ENCODE results near the gene PTGER3.

PTGER3 gene

DNA sequence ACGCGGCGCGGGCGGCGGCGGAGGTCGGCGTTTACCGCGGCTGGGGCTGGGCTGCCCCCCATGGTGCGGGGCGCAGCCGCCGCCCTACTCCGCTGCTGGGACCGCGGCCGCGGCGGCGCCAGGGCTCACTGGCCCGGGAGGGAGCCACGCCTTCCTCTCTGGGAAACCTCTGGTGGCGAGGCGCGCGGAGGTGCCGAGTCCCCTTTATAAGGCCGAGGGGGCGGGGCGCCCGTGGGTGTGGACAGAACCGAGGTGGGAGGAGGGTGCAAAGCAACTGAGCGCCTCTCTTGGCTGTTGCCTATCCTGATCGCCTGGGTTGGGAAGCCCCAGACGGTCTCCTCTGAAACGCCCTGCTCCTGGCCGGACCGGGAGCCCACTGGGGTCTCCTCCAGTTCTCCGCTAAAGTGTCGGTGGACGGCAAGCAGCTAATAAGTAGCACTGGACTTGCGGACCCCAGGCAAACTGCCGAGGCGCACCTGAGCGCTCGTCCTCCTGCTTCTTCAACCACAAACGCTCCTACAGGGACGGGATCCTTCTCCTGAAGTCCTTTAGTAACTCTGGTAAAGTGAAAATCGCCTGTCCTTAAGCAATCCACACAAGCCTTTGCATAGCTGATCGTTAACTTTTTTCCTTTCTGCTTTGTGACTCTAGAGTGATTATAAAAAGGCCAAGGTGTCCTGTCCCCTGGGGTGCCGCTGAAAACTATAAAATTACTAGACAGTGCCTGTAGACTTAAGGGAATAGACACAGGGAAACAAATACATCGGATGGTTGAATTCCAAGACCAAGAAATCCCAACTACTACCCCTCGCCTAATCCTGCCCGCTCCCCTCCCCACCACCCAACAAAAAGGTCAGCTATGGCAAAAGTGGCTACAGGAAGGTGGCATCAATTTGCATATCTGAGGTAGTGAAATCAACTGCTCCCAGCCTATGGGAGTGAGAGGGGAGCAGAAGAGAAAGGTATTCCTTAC, at the start of gene PTGER3:
TSS of gene PTGER3 (minus strand) at position 182 of the 973 bp plus-strand sequence. CDS start 239 bp downstream, outside the sequence.
- H3K27ac ChIP-seq (ENCODE audit: low read depth, low read length): no peak within 1 kb of the TSS
- H3K4me1 ChIP-seq (ENCODE audit: control insufficient read depth, insufficient read depth, low read length): peaks cover 15% of the 10 kb centered on the region
- H3K9ac ChIP-seq (ENCODE audit: low read length): peak within 1 kb of the TSS; percentile 38
- H3K4me3 ChIP-seq (ENCODE audit: low read depth, low read length): peak within 1 kb of the TSS; percentile 79
- peaks cover 36% of the 10 kb centered on the region for H3K27me3 ChIP-seq (ENCODE audit: control insufficient read depth, insufficient read depth, low read length)
- no peaks in the 10 kb centered on the region for H3K9me3 ChIP-seq (ENCODE audit: control insufficient read depth, insufficient read depth, low read depth, low read length)
- no peaks in the 10 kb centered on the region for H3K36me3 ChIP-seq (ENCODE audit: control insufficient read depth, insufficient read depth, low read length)

DNA sequence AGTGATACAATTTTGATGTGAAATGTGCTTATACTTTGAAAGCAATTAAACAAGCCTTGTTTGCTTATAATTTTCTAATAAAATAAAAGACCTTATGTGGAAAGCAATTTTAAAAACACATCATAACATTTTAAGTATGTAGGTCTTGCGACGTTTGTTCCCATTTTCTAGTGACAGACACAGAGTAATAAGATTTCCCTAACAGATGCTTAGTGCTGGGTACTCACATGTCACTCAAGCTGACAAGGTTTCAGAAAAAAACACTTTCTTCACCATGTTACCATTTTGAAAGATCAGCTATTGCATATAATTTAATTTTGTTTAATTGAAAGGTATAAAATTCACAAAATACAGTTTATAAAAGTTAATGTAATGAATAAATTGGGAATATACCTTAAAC, 47.3 kb upstream of the PTGER3 start:
- Histone ChIP-seq H3K4me1 (ENCODE audit: control insufficient read depth, insufficient read depth, low read length) (no peaks in the 10 kb centered on the region), H3K27me3 (ENCODE audit: control insufficient read depth, insufficient read depth, low read length) (no peaks in the 10 kb centered on the region), H3K4me3 (ENCODE audit: low read depth, low read length) (no peak overlapping the region), H3K27ac (ENCODE audit: low read depth, low read length) (no peak overlapping the region), H3K9ac (ENCODE audit: low read length) (no peak overlapping the region), H3K36me3 (ENCODE audit: control insufficient read depth, insufficient read depth, low read length) (no peaks in the 10 kb centered on the region), H3K9me3 (ENCODE audit: control insufficient read depth, insufficient read depth, low read depth, low read length) (no peaks in the 10 kb centered on the region)

DNA sequence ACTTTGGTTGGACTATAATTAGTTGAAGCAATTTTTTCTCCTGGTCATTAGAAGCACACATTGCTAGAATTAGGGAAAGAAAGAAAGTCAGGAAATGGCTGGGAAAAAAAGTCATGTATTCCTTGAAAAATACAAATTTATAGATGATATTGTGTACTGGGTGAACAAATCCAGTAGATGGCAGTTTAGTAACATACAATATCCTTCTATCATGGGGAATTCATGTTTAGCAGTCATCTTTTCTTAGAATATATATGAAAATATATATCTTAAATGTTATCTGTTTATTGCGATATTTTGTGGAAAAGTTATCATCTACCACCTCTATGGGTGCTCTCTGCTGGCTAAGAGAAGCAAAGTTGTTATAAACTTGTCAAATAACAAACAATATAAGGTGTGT, 46.3 kb upstream of the PTGER3 start:
- H3K36me3 ChIP-seq (ENCODE audit: control insufficient read depth, insufficient read depth, low read length): no peaks in the 10 kb centered on the region
- H3K27me3 ChIP-seq (ENCODE audit: control insufficient read depth, insufficient read depth, low read length): no peaks in the 10 kb centered on the region
- H3K9me3 ChIP-seq (ENCODE audit: control insufficient read depth, insufficient read depth, low read depth, low read length): no peaks in the 10 kb centered on the region
- H3K4me1 ChIP-seq (ENCODE audit: control insufficient read depth, insufficient read depth, low read length): no peaks in the 10 kb centered on the region
- H3K27ac ChIP-seq (ENCODE audit: low read depth, low read length): no peak overlapping the region
- no peak overlapping the region for H3K9ac ChIP-seq (ENCODE audit: low read length)
- H3K4me3 ChIP-seq (ENCODE audit: low read depth, low read length): no peak overlapping the region

DNA sequence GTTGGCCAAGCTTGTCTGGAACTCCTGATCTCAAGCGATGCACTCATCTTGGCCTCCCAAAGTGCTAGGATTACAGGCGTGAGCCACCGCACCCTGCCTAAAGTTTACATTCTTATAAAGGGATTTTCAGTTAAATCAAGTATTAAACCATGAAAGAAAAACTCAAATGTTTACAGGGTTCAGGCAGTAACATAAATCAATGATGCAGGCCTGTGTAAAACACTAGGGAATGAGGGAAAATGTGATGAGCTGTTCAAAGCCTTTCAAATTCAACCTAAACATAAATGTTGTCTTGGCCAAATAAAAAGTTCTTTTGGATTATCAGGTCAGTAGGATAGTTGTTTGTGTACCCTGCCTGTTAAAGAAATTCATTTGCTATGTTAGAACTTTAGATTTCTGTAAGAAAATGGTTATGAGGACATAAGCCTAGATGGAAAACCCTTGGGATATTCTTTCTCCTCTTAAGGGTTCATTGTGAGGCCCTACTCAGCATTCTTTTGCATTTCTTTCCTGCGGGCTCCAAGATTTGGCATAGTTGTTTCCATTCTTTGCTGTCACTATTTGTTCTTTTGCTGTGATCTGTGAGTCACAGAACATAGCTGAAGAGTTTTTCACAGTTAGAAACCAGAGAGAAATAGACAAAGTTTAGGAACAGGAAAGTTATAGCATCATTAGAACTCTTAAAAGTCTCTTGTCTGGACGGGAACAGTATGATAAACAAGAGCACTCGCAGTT, 42.1 kb upstream of the PTGER3 start:
- no peaks in the 10 kb centered on the region for H3K4me1 ChIP-seq (ENCODE audit: control insufficient read depth, insufficient read depth, low read length)
- no peak overlapping the region for H3K4me3 ChIP-seq (ENCODE audit: low read depth, low read length)
- 0 out of 2 replicates have a peak, but pooled peaks cover 8% of the 10 kb centered on the region for H3K27me3 ChIP-seq (ENCODE audit: control insufficient read depth, insufficient read depth, low read length)
- H3K9me3 ChIP-seq (ENCODE audit: control insufficient read depth, insufficient read depth, low read depth, low read length): no peaks in the 10 kb centered on the region
- H3K27ac ChIP-seq (ENCODE audit: low read depth, low read length): no peak overlapping the region
- no peak overlapping the region for H3K9ac ChIP-seq (ENCODE audit: low read length)
- H3K36me3 ChIP-seq (ENCODE audit: control insufficient read depth, insufficient read depth, low read length): no peaks in the 10 kb centered on the region

- Histone ChIP-seq H3K27me3 (ENCODE audit: control insufficient read depth, insufficient read depth, low read length) (peaks cover 11% of the 10 kb centered on the region; the same call in 1 of the 2 replicates), H3K27ac (ENCODE audit: low read depth, low read length) (no peak overlapping the region)
Measured at GRCh38 chr1:71088645-71089287, 41.1 kb upstream of the PTGER3 start.

GRCh38 chr1:71087713-71088112, 40.1 kb upstream of the PTGER3 start:
- Histone ChIP-seq H3K9ac (ENCODE audit: low read length) (no peak overlapping the region), H3K36me3 (ENCODE audit: control insufficient read depth, insufficient read depth, low read length) (no peaks in the 10 kb centered on the region), H3K27ac (ENCODE audit: low read depth, low read length) (no peak overlapping the region), H3K27me3 (ENCODE audit: control insufficient read depth, insufficient read depth, low read length) (peaks cover 15% of the 10 kb centered on the region; the same call in 1 of the 2 replicates), H3K4me1 (ENCODE audit: control insufficient read depth, insufficient read depth, low read length) (no peaks in the 10 kb centered on the region), H3K9me3 (ENCODE audit: control insufficient read depth, insufficient read depth, low read depth, low read length) (no peaks in the 10 kb centered on the region), H3K4me3 (ENCODE audit: low read depth, low read length) (no peak overlapping the region)

More at GRCh38 chr1:71088645-71089287, 41.1 kb upstream of the PTGER3 start:
- H3K36me3 ChIP-seq (ENCODE audit: control insufficient read depth, insufficient read depth, low read length): no peaks in the 10 kb centered on the region
- no peaks in the 10 kb centered on the region for H3K4me1 ChIP-seq (ENCODE audit: control insufficient read depth, insufficient read depth, low read length)
- no peak overlapping the region for H3K4me3 ChIP-seq (ENCODE audit: low read depth, low read length)
- no peak overlapping the region for H3K9ac ChIP-seq (ENCODE audit: low read length)
- no peaks in the 10 kb centered on the region for H3K9me3 ChIP-seq (ENCODE audit: control insufficient read depth, insufficient read depth, low read depth, low read length)

DNA sequence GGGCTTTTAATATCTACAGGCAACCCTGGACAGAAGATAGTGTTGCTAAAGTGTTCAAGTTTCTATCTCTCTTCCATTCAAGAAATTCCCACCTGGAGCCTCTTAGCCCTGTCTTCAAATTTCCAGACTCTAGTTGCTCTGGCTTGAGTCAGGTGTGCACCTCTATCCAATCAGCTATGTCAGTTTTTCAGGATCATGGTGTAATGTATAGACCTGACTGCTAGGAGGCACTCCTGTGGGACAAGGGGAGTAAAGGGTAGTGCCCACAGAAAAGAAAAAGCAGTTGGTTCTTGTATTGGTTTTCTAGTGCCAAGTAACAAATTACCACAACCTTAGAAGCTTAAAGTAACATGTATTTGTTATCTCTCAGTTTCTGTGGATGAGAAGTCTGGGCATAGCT, 39.4 kb upstream of the PTGER3 start:
- Histone ChIP-seq H3K4me3 (ENCODE audit: low read depth, low read length) (no peak overlapping the region), H3K27me3 (ENCODE audit: control insufficient read depth, insufficient read depth, low read length) (peaks cover 20% of the 10 kb centered on the region; the same call in 1 of the 2 replicates), H3K9me3 (ENCODE audit: control insufficient read depth, insufficient read depth, low read depth, low read length) (no peaks in the 10 kb centered on the region), H3K27ac (ENCODE audit: low read depth, low read length) (no peak overlapping the region), H3K9ac (ENCODE audit: low read length) (no peak overlapping the region), H3K36me3 (ENCODE audit: control insufficient read depth, insufficient read depth, low read length) (no peaks in the 10 kb centered on the region), H3K4me1 (ENCODE audit: control insufficient read depth, insufficient read depth, low read length) (no peaks in the 10 kb centered on the region)

DNA sequence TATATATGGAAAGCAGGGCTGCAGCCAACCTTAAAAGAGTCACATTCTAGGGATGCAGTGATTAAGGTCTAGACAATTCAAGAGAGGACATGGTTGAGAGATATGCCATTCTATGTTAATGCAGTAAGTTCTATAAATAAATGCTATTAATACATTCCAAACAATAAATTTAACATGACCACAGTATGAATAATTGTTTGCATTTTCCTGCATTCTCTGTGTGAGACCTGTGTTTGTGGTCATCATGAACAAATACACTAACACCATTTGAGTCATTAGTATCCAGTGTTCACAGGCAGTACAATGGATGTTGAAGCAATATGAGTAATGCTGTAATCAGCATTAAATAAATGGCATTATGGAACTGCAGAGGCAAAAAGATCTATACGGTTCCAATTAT, 38.7 kb upstream of the PTGER3 start:
- Histone ChIP-seq H3K9me3 (ENCODE audit: control insufficient read depth, insufficient read depth, low read depth, low read length) (no peaks in the 10 kb centered on the region), H3K36me3 (ENCODE audit: control insufficient read depth, insufficient read depth, low read length) (no peaks in the 10 kb centered on the region), H3K9ac (ENCODE audit: low read length) (no peak overlapping the region), H3K27me3 (ENCODE audit: control insufficient read depth, insufficient read depth, low read length) (peaks cover 20% of the 10 kb centered on the region; the same call in 1 of the 2 replicates), H3K4me3 (ENCODE audit: low read depth, low read length) (no peak overlapping the region), H3K27ac (ENCODE audit: low read depth, low read length) (no peak overlapping the region), H3K4me1 (ENCODE audit: control insufficient read depth, insufficient read depth, low read length) (no peaks in the 10 kb centered on the region)

DNA sequence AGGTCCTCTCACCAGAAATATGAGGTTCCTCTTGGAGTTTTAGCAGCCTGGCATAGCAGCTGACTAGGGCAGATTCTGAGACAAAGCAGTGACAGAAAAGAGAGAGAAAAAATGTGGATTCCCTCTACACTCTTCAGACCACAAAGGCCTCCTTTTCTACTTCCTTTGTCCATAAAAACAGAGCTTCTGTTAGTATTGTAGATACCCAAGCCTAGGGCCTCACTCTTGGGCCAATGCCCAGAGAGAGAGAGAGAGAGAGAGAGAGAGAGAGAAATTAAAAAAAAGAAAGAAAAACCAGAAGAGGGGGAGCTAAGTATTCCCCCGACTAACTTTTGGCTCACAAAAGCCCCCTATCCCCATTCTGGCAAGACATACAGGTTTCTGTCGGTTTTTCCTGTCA, 35.7 kb upstream of the PTGER3 start:
- Histone ChIP-seq H3K4me3 (ENCODE audit: low read depth, low read length) (no peak overlapping the region), H3K27me3 (ENCODE audit: control insufficient read depth, insufficient read depth, low read length) (peaks cover 20% of the 10 kb centered on the region; the same call in 1 of the 2 replicates), H3K4me1 (ENCODE audit: control insufficient read depth, insufficient read depth, low read length) (peaks cover 9% of the 10 kb centered on the region), H3K27ac (ENCODE audit: low read depth, low read length) (no peak overlapping the region), H3K9me3 (ENCODE audit: control insufficient read depth, insufficient read depth, low read depth, low read length) (no peaks in the 10 kb centered on the region), H3K36me3 (ENCODE audit: control insufficient read depth, insufficient read depth, low read length) (peaks cover 2% of the 10 kb centered on the region), H3K9ac (ENCODE audit: low read length) (no peak overlapping the region)

DNA sequence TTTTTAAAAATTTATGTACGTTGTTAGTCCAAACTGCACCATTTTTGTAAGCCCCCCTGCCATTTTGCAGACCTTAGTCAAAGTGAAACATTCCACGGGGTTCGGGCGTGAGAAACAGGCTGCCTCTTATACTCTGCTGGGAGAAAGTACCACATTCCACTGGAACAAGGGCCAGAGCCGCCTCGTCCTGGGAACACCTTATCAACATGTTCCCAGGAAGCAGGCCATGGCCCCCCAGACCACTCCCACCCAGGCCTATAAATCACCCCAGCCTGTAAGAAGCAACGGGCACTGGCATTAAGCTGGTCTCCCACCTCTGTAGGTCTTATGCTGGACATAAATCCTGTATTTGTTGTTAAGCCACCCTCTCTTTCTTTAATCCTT, 34.1 kb upstream of the PTGER3 start:
- H3K9me3 ChIP-seq (ENCODE audit: control insufficient read depth, insufficient read depth, low read depth, low read length): no peaks in the 10 kb centered on the region
- peak overlapping the region; percentile 89 for H3K4me3 ChIP-seq (ENCODE audit: low read depth, low read length)
- peaks cover 17% of the 10 kb centered on the region for H3K36me3 ChIP-seq (ENCODE audit: control insufficient read depth, insufficient read depth, low read length)
- H3K9ac ChIP-seq (ENCODE audit: low read length): peak overlapping the region; percentile 0
- H3K27ac ChIP-seq (ENCODE audit: low read depth, low read length): 0 out of 2 replicates have a peak overlapping the region, but pooled peaks have one; percentile 90
- peaks cover 9% of the 10 kb centered on the region for H3K4me1 ChIP-seq (ENCODE audit: control insufficient read depth, insufficient read depth, low read length)
- H3K27me3 ChIP-seq (ENCODE audit: control insufficient read depth, insufficient read depth, low read length): peaks cover 20% of the 10 kb centered on the region; the same call in 1 of the 2 replicates
